ENCODE data around the gene PTPRS. TPM values are rescaled to one million over a fixed set of nuclear protein-coding genes. Genes with fewer than 3 reads are reported as not detected.

The PTPRS gene
- total and polyA plus RNA-seq, 2 of the 8 experiments (the other 6 are each of a cell fraction or from before 2014, with no cell fraction given) = 96.8 to 223 TPM

- no peak for TF ChIP-seq PHF8 (conservative IDR thresholded peaks at IDR 0.05; ENCODE audit: low read depth, low read length)
- peak; percentile 78 for TF ChIP-seq KDM1A (IDR thresholded peaks at IDR 0.05; ENCODE audit: borderline replicate concordance, low read length)
- peak; percentile 90 for TF ChIP-seq SRF (IDR thresholded peaks at IDR 0.05; ENCODE audit: low read depth, low read length)
- no peak for TF ChIP-seq EGR1 (IDR thresholded peaks at IDR 0.05; ENCODE audit: borderline replicate concordance, low read depth, low read length)
- no peak for TF ChIP-seq RNF2 (IDR thresholded peaks at IDR 0.05; ENCODE audit: borderline replicate concordance, low read depth, low read length, missing control alignments, poor library complexity, severe bottlenecking)
- no peak for TF ChIP-seq TAF7 (optimal IDR thresholded peaks at IDR 0.05; ENCODE audit: borderline replicate concordance, low read depth, low read length)
- no peak for TF ChIP-seq POU5F1 (IDR thresholded peaks at IDR 0.05; ENCODE audit: low read depth, low read length)
- no peak for TF ChIP-seq FOSL1 (IDR thresholded peaks at IDR 0.05; ENCODE audit: insufficient read depth, low read depth, low read length)
Observed at GRCh38 chr19:5358173-5358800, 17.7 kb upstream of the PTPRS start (continued).

Measured in H1 (cell line).